GM12878 (cell line): ENCODE measurements around the gene COL5A3. TPM values are rescaled to one million over a fixed set of nuclear protein-coding genes. Genes with fewer than 3 reads are reported as not detected.
A peak's percentile ranks its signal among the peaks of the same experiment; 100 is the strongest.

ENCODE experiments used
- ATAC-seq: fragments of 200-7000 bp; cut with Tn5 transposase; 3 replicates; pipeline ENCODE4 v1.9.1; 2020; ENCODE audit warnings: mild to moderate bottlenecking, moderate library complexity
- BruUV-seq: library from RNA; stranded (reverse); fragments of 400-500 nt; replicated peaks from 2 replicates; lab custom pipeline; 2021; lab: Mats Ljungman, UMichigan
- CTCF ChIA-PET: fragments of 300-600 bp; sonication (Branson Sonifier 250); formaldehyde crosslinking; extraction: SDS; loops from one replicate; lab custom pipeline; 2021; ENCODE audit warnings: inconsistent platforms; lab: Yijun Ruan, JAX
- POLR2A ChIA-PET: fragments of 350-600 bp; formaldehyde crosslinking; extraction: SDS; loops from one replicate; lab custom pipeline; 2021; ENCODE audit warnings: inconsistent platforms; lab: Charles Lee
- RAD21 ChIA-PET: fragments of 300-600 bp; sonication (Branson Sonifier 250); formaldehyde crosslinking; loops from one replicate; lab custom pipeline; 2023; ENCODE audit warnings: antibody characterized with exemption; ENCODE audit not compliant: unreplicated experiment; lab: Charles Lee
- SMC1A ChIA-PET: fragments of 300-600 bp; sonication (Branson Sonifier 250); formaldehyde crosslinking; loops from one replicate; lab custom pipeline; 2023; ENCODE audit not compliant: unreplicated experiment, uncharacterized antibody; lab: Charles Lee
- DNase-seq: peaks from one replicate; pipeline ENCODE4 v3.0.0-alpha.2; 2011; ENCODE audit warnings: low read depth, low spot score
- FAIRE-seq: peaks from 3 replicates; lab custom pipeline; 2011; peaks lifted over from hg19 to GRCh38; lab: Jason Lieb, UNC
- H2AFZ ChIP-seq: 2 replicates; pipeline ENCODE4 v1.6.0; 2011; ENCODE audit warnings: low read depth, low read length, control low read depth; ENCODE audit not compliant: control insufficient read depth
- H3K27ac ChIP-seq: 2 replicates; pipeline ENCODE4 v1.5.1; 2011; ENCODE audit warnings: control low read depth; ENCODE audit not compliant: control insufficient read depth, insufficient read depth
- H3K27me3 ChIP-seq, 2 experiments: replicated peaks in 1 of 2; 2 replicates each; pipeline versions ENCODE4 v1.6.0 to v1.6.1; 2011; ENCODE audit warnings: low read length in 1 of 2; ENCODE audit not compliant: control insufficient read depth in 2 of 2, insufficient read depth in 2 of 2
- H3K36me3 ChIP-seq, 2 experiments: 2 replicates each; pipeline ENCODE4 v1.5.1; 2011; ENCODE audit warnings: low read length in 1 of 2; ENCODE audit not compliant: control insufficient read depth in 2 of 2, insufficient read depth in 2 of 2
- H3K4me1 ChIP-seq: 2 replicates; pipeline ENCODE4 v1.6.1; 2011; ENCODE audit warnings: mild to moderate bottlenecking, low read length, moderate library complexity, mixed read lengths; ENCODE audit not compliant: control insufficient read depth, insufficient read depth
- H3K4me2 ChIP-seq: 2 replicates; pipeline ENCODE4 v1.6.0; 2011; ENCODE audit warnings: control low read depth; ENCODE audit not compliant: control insufficient read depth, insufficient read depth
- H3K4me3 ChIP-seq: fragments of 200-600 bp; sonication (generic); 2 replicates; pipeline ENCODE4 v1.5.1; 2016
- H3K79me2 ChIP-seq: 2 replicates; pipeline ENCODE4 v1.6.0; 2011; ENCODE audit warnings: low read length; ENCODE audit not compliant: control insufficient read depth, insufficient read depth
- H3K9ac ChIP-seq: 2 replicates; pipeline ENCODE4 v1.8.0; 2011; ENCODE audit warnings: low read length, control low read depth, mixed read lengths; ENCODE audit not compliant: control insufficient read depth, insufficient read depth
- H3K9me3 ChIP-seq: replicated peaks from 3 replicates; pipeline ENCODE4 v1.5.1; 2011; ENCODE audit warnings: mild to moderate bottlenecking, low read length; ENCODE audit not compliant: control insufficient read depth, insufficient read depth
- H4K20me1 ChIP-seq: 2 replicates; pipeline ENCODE4 v1.6.0; 2011; ENCODE audit not compliant: control insufficient read depth, insufficient read depth
- ATF7 ChIP-seq: fragments of 450-650 bp; IDR thresholded peaks from 2 replicates; pipeline ENCODE4 v1.6.1; 2016; ENCODE audit warnings: low read depth, mild to moderate bottlenecking
- BCL3 ChIP-seq: IDR thresholded peaks from 2 replicates; pipeline ENCODE4 v1.6.1; 2011; ENCODE audit warnings: borderline replicate concordance, low read depth, mild to moderate bottlenecking, moderate library complexity, low read length; ENCODE audit not compliant: insufficient read depth, poor library complexity, severe bottlenecking
- BRCA1 ChIP-seq: IDR thresholded peaks from 2 replicates; pipeline ENCODE4 v1.6.1; 2011; ENCODE audit warnings: low read depth, low read length, improper control_type of control experiment
- CUX1 ChIP-seq: IDR thresholded peaks from 2 replicates; pipeline ENCODE4 v1.6.1; 2012; ENCODE audit warnings: improper control_type of control experiment, low read depth, low read length; ENCODE audit not compliant: insufficient replicate concordance
- FOXM1 ChIP-seq: IDR thresholded peaks from 2 replicates; pipeline ENCODE4 v1.6.1; 2012; ENCODE audit warnings: low read depth, mild to moderate bottlenecking, inconsistent platforms, low read length, moderate library complexity
- IKZF1 ChIP-seq: fragments of 450-650 bp; conservative IDR thresholded peaks from 2 replicates; pipeline ENCODE4 v1.6.1; 2017; ENCODE audit warnings: antibody characterized with exemption, mild to moderate bottlenecking
- JUND ChIP-seq: IDR thresholded peaks from 2 replicates; pipeline ENCODE4 v1.6.1; 2012; ENCODE audit warnings: low read depth, mild to moderate bottlenecking, low read length, improper control_type of control experiment, moderate library complexity
- MEF2B ChIP-seq: fragments of 450-650 bp; IDR thresholded peaks from 2 replicates; pipeline ENCODE4 v1.6.1; 2018; ENCODE audit warnings: mild to moderate bottlenecking, moderate library complexity; ENCODE audit not compliant: partially characterized antibody, poor library complexity, severe bottlenecking
- MTA2 ChIP-seq: fragments of 450-650 bp; IDR thresholded peaks from 2 replicates; pipeline ENCODE4 v1.6.1; 2016; ENCODE audit warnings: low read depth, mild to moderate bottlenecking, moderate library complexity
- MYC ChIP-seq: IDR thresholded peaks from 2 replicates; pipeline ENCODE4 v1.6.1; 2011; ENCODE audit warnings: mild to moderate bottlenecking, low read length, moderate library complexity, inconsistent platforms; ENCODE audit not compliant: insufficient read depth, insufficient replicate concordance, insufficient read length, severe bottlenecking
- NBN ChIP-seq: fragments of 450-650 bp; IDR thresholded peaks from 2 replicates; pipeline ENCODE4 v1.6.1; 2016
- RUNX3 ChIP-seq: IDR thresholded peaks from 2 replicates; pipeline ENCODE4 v1.6.1; 2012; ENCODE audit warnings: low read length, inconsistent platforms
- SREBF1 ChIP-seq: IDR thresholded peaks from 2 replicates; pipeline ENCODE4 v1.6.1; 2012; ENCODE audit warnings: mild to moderate bottlenecking, low read length
- STAT1 ChIP-seq: fragments of 450-650 bp; conservative IDR thresholded peaks from 2 replicates; pipeline ENCODE4 v1.6.1; 2014; ENCODE audit warnings: antibody characterized with exemption, mild to moderate bottlenecking
- SUPT20H ChIP-seq: IDR thresholded peaks from 2 replicates; pipeline ENCODE4 v1.6.1; 2011; ENCODE audit warnings: low read depth, mild to moderate bottlenecking, low read length, moderate library complexity, borderline replicate concordance; ENCODE audit not compliant: control insufficient read depth
- TCF12 ChIP-seq: IDR thresholded peaks from 2 replicates; pipeline ENCODE4 v1.6.1; 2011; ENCODE audit warnings: low read depth, mild to moderate bottlenecking, low read length
- TCF3 ChIP-seq: IDR thresholded peaks from 2 replicates; pipeline ENCODE4 v1.6.1; 2012; ENCODE audit warnings: low read depth, mild to moderate bottlenecking, low read length, borderline replicate concordance; ENCODE audit not compliant: insufficient read depth
- WGBS: methylation state at CpG from one replicate; pipeline ENCODE4 v1.1.6; 2016; ENCODE audit warnings: low lambda C conversion rate; ENCODE audit not compliant: insufficient replicate concordance, insufficient coverage; ENCODE audit errors: missing lambda C conversion rate; 5-methylcytosine and 5-hydroxymethylcytosine counted together
- in situ Hi-C: fragments of 300-500 bp; cut with MboI; formaldehyde crosslinking; loops from 9 replicates; pipeline ENCODE4 v1.14.3; 2018; ENCODE audit warnings: mixed read lengths
- intact Hi-C: fragments of 100-400 bp; cut with micrococcal nuclease; formaldehyde crosslinking; loops from one replicate; pipeline ENCODE4 v1.14.2; 2022; ENCODE audit not compliant: unreplicated experiment
- polyA plus RNA-seq, 11 experiments: library from polyadenylated mRNA; depleted of rRNA in 4 of 11; unstranded in 6 of 11; stranded (reverse) in 5 of 11; fragments of >200 nt; fragmentation: Nextera tagmentation in 4 of 11; fragmentation: Illumina TruSeq in 1 of 11; extraction: Ambion mirVana in 4 of 11; extraction: Trizol in 1 of 11; gene quantifications; 1 replicate in 1 of 11; 2 replicates in 10 of 11; pipeline versions ENCODE4 v1.2.1 to v1.2.3, GENCODE V29; 2011 to 2016; ENCODE audit warnings: inconsistent platforms in 2 of 11, missing spikeins in 2 of 11, low read depth in 1 of 11
- total RNA-seq, 4 experiments: library from RNA; depleted of rRNA in 3 of 4; stranded (reverse); fragments of >200 nt in 3 of 4; fragmentation: Illumina TruSeq in 1 of 4; extraction: Trizol in 1 of 4; gene quantifications; 2 replicates each; pipeline versions ENCODE4 v1.2.1 to v1.2.3, GENCODE V29; 2013 to 2021

COL5A3 gene
- total and polyA plus RNA-seq, 10 of the 15 experiments (the other 5 are each of a cell fraction or from before 2014, with no cell fraction given) = under 0.01 to 8.3 (median 0.10) TPM; not detected in 2

GRCh38 chr19:10007371-10008183, 2.7 kb downstream of the COL5A3 start:
- FAIRE-seq (no peak), DNase-seq (no peak), ATAC-seq (no peak)
- Histone ChIP-seq H3K9me3 (no peaks in the 10 kb centered on the region; the same call in 2 of the 3 replicates), H3K4me2 (no peak overlapping the region), H4K20me1 (no peaks in the 10 kb centered on the region), H2AFZ (no peak overlapping the region), H3K9ac (no peak overlapping the region), H3K4me3 (no peak overlapping the region), H3K27me3 (peaks cover 2 to 3% of the 10 kb centered on the region in 2 experiments; a peak in 3 of 4 replicates), H3K36me3 (no peaks in the 10 kb centered on the region), H3K4me1 (no peaks in the 10 kb centered on the region), H3K79me2 (no peaks in the 10 kb centered on the region), H3K27ac (no peak overlapping the region)
- ChIA-PET CTCF (interaction anchor here (1.4 to 2.1 kb wide), 2 partner anchors 7 to 20 kb away, joined by 5 to 6 read pairs; no protein-coding TSS in a partner anchor), POLR2A (interaction anchor here (0.5 to 0.6 kb wide), 2 partner anchors 92 to 401 kb away, joined by 3 read pairs; no protein-coding TSS in a partner anchor), SMC1A (no interaction called here), RAD21 (interaction anchor here (1.2 kb wide), 1 partner anchor 97 kb away, joined by 3 read pairs; no protein-coding TSS in a partner anchor)
- in situ Hi-C loops (no loop called here), intact Hi-C loops (no loop called here)
- 27% methylated on average over 8 of the region's 13 CpGs for WGBS
- no TSS peak for BruUV-seq
- TF ChIP-seq JUND = no peak
- TF ChIP-seq TCF3 = no peak
- peak; percentile 59 for TF ChIP-seq IKZF1
- TF ChIP-seq MYC = no peak
- no peak for TF ChIP-seq SREBF1
- no peak for TF ChIP-seq TCF12
- TF ChIP-seq MTA2 = peak; percentile 84
- TF ChIP-seq MEF2B = peak; percentile 90
- no peak for TF ChIP-seq FOXM1
- no peak for TF ChIP-seq BCL3
- TF ChIP-seq BRCA1 = no peak
- TF ChIP-seq NBN = no peak
- no peak for TF ChIP-seq STAT1
- no peak for TF ChIP-seq RUNX3
- no peak for TF ChIP-seq ATF7
- TF ChIP-seq SUPT20H = no peak
- no peak for TF ChIP-seq CUX1
